ENCODE measurements around the gene NID2. TPM values are rescaled to one million over a fixed set of nuclear protein-coding genes. Genes with fewer than 3 reads are reported as not detected.

NID2 gene
- total RNA-seq (2022; extraction: Qiagen RNA extraction; ENCODE audit: low read depth) = 15.1 to 22.0 TPM (median 19.6 TPM) in 5 replicates

GRCh38 chr14:52068615-52069306, at the start of gene NID2:
TSS of gene NID2 (minus strand) at chr14:52069059. CDS start at chr14:52068994, 65 bp downstream.

GRCh38 chr14:51989293-51990234, 79.3 kb downstream of the NID2 start, which contains the start of gene RTRAF:
TSS of gene RTRAF (plus strand) at chr14:51989546. CDS start at chr14:51989640, 94 bp downstream.

Other genes with a start within 250 kb of the NID2 start
- gene GNG2, start 208.4 kb downstream of the NID2 start, total RNA-seq (2022; extraction: Qiagen RNA extraction; ENCODE audit: low read depth) = 2.1 to 4.1 TPM (median 3.2 TPM) in 5 replicates
- gene RTRAF, start 79.5 kb downstream of the NID2 start, total RNA-seq (2022; extraction: Qiagen RNA extraction; ENCODE audit: low read depth) = 245 to 269 TPM (median 253 TPM) in 5 replicates
- not detected in 5 replicates for gene PTGDR, start 198.6 kb upstream of the NID2 start, total RNA-seq (2022; extraction: Qiagen RNA extraction; ENCODE audit: low read depth)
- gene PTGER2, start 245.3 kb upstream of the NID2 start, total RNA-seq (2022; extraction: Qiagen RNA extraction; ENCODE audit: low read depth) = 1.2 to 2.1 TPM (median 1.7 TPM) in 5 replicates